Gastroesophageal sphincter (tissue), 4 donors: ENCODE data around the gene EPHA6. TPM values are rescaled to one million over a fixed set of nuclear protein-coding genes. Genes with fewer than 3 reads are reported as not detected.

ENCODE experiments used
- ATAC-seq: fragments of 150-250 bp; one replicate; pipeline ENCODE4 v1.9.1; 2016; ENCODE audit warnings: mild to moderate bottlenecking, moderate library complexity
- H3K27ac ChIP-seq, 4 donors: fragments of 200-600 bp; sonication (generic) in 3 of 4; 1 replicate in 3 of 4; 2 replicates in 1 of 4; pipeline ENCODE4 v1.5.1; 2016 to 2019
- H3K27me3 ChIP-seq: fragments of 200-600 bp; sonication (generic); one replicate; pipeline ENCODE4 v1.5.1; 2019
- H3K36me3 ChIP-seq, 2 donors: fragments of 200-600 bp; sonication (generic); one replicate each; pipeline ENCODE4 v1.5.1; 2019; ENCODE audit warnings: control low read depth in 1 of 2
- H3K4me1 ChIP-seq, 3 donors: fragments of 200-600 bp; sonication (generic); 1 replicate in 2 of 3; 2 replicates in 1 of 3; pipeline ENCODE4 v1.5.1; 2016 to 2019; ENCODE audit warnings: control low read depth in 2 of 3
- H3K4me3 ChIP-seq, 2 donors: fragments of 200-600 bp; sonication (generic); one replicate each; pipeline ENCODE4 v1.5.1; 2019; ENCODE audit warnings: mild to moderate bottlenecking in 1 of 2, moderate library complexity in 1 of 2
- H3K9me3 ChIP-seq, 3 donors: fragments of 200-600 bp; sonication (generic); one replicate each; pipeline ENCODE4 v1.5.1; 2017 to 2019; ENCODE audit warnings: control low read depth in 2 of 3
- EP300 ChIP-seq: sonication (generic); formaldehyde crosslinking; IDR thresholded peaks from one replicate; pipeline ENCODE4 v1.6.1; 2017; ENCODE audit warnings: antibody characterized with exemption, mild to moderate bottlenecking
- POLR2A ChIP-seq, 2 donors: fragments of 450-650 bp; IDR thresholded peaks; one replicate each; pipeline ENCODE4 v1.6.1; 2017; ENCODE audit warnings: antibody characterized with exemption in 2 of 2, mild to moderate bottlenecking in 2 of 2, moderate library complexity in 1 of 2
- POLR2AphosphoS5 ChIP-seq: sonication (generic); formaldehyde crosslinking; IDR thresholded peaks from one replicate; pipeline ENCODE4 v1.6.1; 2017; ENCODE audit warnings: antibody characterized with exemption
- WGBS, 2 donors: methylation state at CpG; one replicate each; pipeline ENCODE4 v1.1.5; 2018; ENCODE audit warnings: low coverage in 1 of 2; 5-methylcytosine and 5-hydroxymethylcytosine counted together
- total RNA-seq, 4 donors: library from RNA; depleted of rRNA; stranded (reverse); fragments of >200 nt; gene quantifications; one replicate each; pipeline ENCODE4 v1.1.0, GENCODE V29; 2016
- TF ChIP-seq, protein P1 (sequence below), 4 experiments: fragments of 200-600 bp in 2 of 4; fragments of 450-650 bp in 2 of 4; sonication (generic) in 1 of 4; IDR thresholded peaks; one replicate each; pipeline ENCODE4 v1.5.1; 2017 to 2019; ENCODE audit warnings: antibody characterized with exemption in 4 of 4, mild to moderate bottlenecking in 2 of 4, moderate library complexity in 2 of 4

Gene EPHA6
- total RNA-seq, 4 donors from 2014 or later = 1.6 to 4.2 (median 2.9) TPM

DNA sequence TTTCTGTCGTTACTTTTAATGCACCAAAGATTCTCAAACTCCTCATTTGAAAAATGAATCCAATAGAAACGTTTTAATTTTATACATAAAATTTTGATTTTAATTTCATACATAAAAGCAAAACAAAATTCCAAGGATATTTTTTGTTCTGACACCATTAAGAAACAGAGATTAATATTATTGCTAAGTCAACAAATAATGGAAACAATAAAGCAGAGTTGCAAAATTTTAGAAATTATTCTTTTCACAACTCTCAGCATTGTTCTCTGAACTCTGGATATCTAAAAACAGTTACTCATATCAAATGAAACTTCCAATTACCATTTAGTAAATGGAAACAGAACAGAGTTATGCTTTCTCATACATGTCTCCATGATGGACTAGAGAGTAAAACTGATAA, 260.2 kb downstream of the EPHA6 start:
- WGBS, 2 donors = 71 to 77% methylated on average over 2 of the region's 2 CpGs

DNA sequence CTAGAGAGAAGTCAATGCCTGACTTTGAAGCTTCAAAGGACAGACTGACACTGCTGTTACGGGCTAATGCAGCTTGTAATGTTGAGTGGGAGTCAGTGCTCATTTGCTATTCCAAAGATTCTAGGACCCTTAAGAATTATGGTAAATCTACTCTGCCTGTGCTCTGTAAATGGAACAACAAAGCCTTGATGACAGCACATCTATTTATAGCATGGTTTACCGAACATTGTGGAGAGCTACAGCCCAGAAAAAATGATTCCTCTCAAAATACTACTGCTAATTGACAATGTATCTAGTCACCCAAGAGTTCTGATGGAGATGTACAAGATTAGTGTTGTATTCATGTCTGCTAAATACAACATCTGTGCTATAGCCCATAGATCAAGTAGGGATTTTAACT, 262.3 kb downstream of the EPHA6 start:
- Histone ChIP-seq H3K27ac (no peak overlapping the region), H3K4me3 (no peak overlapping the region), H3K27me3 (no peaks in the 10 kb centered on the region), H3K4me1 (no peaks in the 10 kb centered on the region), H3K36me3 (no peaks in the 10 kb centered on the region), H3K9me3 (no peaks in the 10 kb centered on the region)
- no peak for ATAC-seq
- 40 to 42% methylated on average over 2 of the region's 2 CpGs for WGBS, 2 donors
- TF ChIP-seq POLR2A (IDR thresholded peaks at IDR 0.05) (no peak), EP300 (no peak), POLR2AphosphoS5 (no peak)
- TF ChIP-seq, protein P1, sequence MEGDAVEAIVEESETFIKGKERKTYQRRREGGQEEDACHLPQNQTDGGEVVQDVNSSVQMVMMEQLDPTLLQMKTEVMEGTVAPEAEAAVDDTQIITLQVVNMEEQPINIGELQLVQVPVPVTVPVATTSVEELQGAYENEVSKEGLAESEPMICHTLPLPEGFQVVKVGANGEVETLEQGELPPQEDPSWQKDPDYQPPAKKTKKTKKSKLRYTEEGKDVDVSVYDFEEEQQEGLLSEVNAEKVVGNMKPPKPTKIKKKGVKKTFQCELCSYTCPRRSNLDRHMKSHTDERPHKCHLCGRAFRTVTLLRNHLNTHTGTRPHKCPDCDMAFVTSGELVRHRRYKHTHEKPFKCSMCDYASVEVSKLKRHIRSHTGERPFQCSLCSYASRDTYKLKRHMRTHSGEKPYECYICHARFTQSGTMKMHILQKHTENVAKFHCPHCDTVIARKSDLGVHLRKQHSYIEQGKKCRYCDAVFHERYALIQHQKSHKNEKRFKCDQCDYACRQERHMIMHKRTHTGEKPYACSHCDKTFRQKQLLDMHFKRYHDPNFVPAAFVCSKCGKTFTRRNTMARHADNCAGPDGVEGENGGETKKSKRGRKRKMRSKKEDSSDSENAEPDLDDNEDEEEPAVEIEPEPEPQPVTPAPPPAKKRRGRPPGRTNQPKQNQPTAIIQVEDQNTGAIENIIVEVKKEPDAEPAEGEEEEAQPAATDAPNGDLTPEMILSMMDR (IDR thresholded peaks at IDR 0.05) = no peak

More for the DNA sequence above, 260.2 kb downstream of the EPHA6 start:
- no peak for ATAC-seq
- no peaks in the 10 kb centered on the region for H3K4me1 ChIP-seq
- H3K27me3 ChIP-seq = no peaks in the 10 kb centered on the region
- no peak overlapping the region for H3K4me3 ChIP-seq
- no peaks in the 10 kb centered on the region for H3K36me3 ChIP-seq
- TF ChIP-seq, protein P1 (IDR thresholded peaks at IDR 0.05) = no peak
- no peak for TF ChIP-seq POLR2A (IDR thresholded peaks at IDR 0.05)
- no peak for TF ChIP-seq EP300
- TF ChIP-seq POLR2AphosphoS5 = no peak
- H3K27ac ChIP-seq = no peak overlapping the region
- no peaks in the 10 kb centered on the region for H3K9me3 ChIP-seq

DNA sequence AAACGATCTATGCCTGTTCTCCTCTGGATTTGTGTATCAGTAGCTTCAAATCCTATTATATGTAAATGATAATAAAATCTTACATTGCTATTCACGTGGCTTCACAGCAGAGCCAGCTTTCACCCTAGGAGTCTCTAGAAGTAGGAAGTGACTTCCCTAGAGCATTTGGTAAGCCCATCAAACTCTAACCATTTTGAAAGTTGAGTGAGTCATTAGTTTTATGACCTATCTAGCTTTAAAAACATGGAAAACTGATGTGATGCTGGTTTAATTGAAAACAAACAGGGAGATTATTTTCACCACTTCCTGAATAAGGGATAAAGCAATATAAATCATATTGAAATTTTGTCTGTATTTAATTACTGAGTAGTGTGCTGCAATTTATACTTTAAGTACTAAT, 275.2 kb downstream of the EPHA6 start:
- no peaks in the 10 kb centered on the region for H3K27me3 ChIP-seq
- TF ChIP-seq POLR2A (IDR thresholded peaks at IDR 0.05) (no peak), POLR2AphosphoS5 (no peak), EP300 (no peak)
- TF ChIP-seq, protein P1 (IDR thresholded peaks at IDR 0.05) = no peak
- no peaks in the 10 kb centered on the region for H3K4me1 ChIP-seq
- 65 to 83% methylated on average over 2 of the region's 2 CpGs for WGBS, 2 donors
- H3K9me3 ChIP-seq = no peaks in the 10 kb centered on the region
- H3K36me3 ChIP-seq = no peaks in the 10 kb centered on the region
- no peak overlapping the region for H3K27ac ChIP-seq
- no peak for ATAC-seq
- H3K4me3 ChIP-seq = no peak overlapping the region

DNA sequence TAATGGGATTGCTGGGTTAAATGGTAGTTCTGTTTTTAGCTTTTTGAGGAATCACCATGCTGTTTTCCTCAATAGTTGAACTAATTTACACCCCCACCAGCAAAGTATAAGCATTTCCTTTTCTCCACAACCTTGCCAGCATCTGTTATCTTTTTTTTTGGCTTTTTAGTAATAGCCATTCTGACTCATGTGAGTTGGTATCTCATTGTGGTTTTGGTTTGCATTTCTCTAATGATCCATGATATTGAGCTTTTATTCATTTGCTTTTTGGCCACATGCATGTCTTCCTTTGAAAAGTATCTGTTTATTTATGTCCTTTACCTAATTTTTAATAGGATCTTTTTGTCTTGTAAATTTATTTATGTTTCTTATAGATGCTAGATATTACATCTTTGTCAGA, 288.2 kb downstream of the EPHA6 start:
- no peaks in the 10 kb centered on the region for H3K4me1 ChIP-seq
- no peaks in the 10 kb centered on the region for H3K9me3 ChIP-seq
- no peak for TF ChIP-seq POLR2A (IDR thresholded peaks at IDR 0.05)
- TF ChIP-seq, protein P1 (IDR thresholded peaks at IDR 0.05) = no peak
- no peak for TF ChIP-seq EP300
- no peak for TF ChIP-seq POLR2AphosphoS5
- ATAC-seq = no peak
- no peak overlapping the region for H3K27ac ChIP-seq
- no peaks in the 10 kb centered on the region for H3K36me3 ChIP-seq
- no peak overlapping the region for H3K4me3 ChIP-seq
- no peaks in the 10 kb centered on the region for H3K27me3 ChIP-seq

DNA sequence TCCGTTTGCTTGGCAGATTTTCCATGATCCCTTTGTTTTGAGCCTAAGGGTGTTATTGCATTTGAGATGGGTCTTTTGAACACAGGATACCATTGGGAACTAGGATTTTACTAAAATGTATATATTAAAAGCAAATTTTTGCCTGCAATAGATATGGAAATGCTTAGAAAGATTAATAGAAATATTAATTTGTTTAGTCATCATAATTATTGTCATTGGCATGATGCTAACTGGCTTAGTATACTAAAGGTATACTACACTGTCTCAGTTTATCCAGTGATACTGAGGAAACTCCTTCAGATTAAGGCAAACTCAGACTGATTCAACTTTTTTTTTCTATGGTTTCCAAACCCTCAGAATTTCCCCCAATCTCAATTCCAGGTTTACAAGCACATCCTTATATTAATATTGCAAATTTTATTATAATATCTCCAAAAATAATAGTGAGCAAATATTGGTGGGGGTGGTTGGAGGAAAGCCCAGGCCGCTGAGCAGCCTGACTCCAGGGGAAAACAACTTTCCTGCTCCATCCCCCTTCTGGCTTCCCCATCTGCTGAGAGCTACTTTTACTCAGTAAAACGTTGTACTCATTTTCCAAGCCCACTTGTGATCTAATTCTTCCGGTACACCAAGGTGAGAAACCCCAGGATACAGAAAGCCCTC, 291.7 kb downstream of the EPHA6 start:
- H3K4me3 ChIP-seq = no peak overlapping the region
- H3K27ac ChIP-seq = no peak overlapping the region
- ATAC-seq = no peak
- no peak for TF ChIP-seq POLR2AphosphoS5
- no peak for TF ChIP-seq EP300
- TF ChIP-seq, protein P1 (IDR thresholded peaks at IDR 0.05) = no peak
- TF ChIP-seq POLR2A (IDR thresholded peaks at IDR 0.05) = no peak
- no peaks in the 10 kb centered on the region for H3K9me3 ChIP-seq
- no peaks in the 10 kb centered on the region for H3K36me3 ChIP-seq
- WGBS, 2 donors = 63 to 80% methylated on average over 2 to 4 of the region's 4 CpGs
- no peaks in the 10 kb centered on the region for H3K27me3 ChIP-seq
- no peaks in the 10 kb centered on the region for H3K4me1 ChIP-seq
